CMK (cell line): ENCODE measurements around the gene SLC13A4.
"Not testable (repeated sequence)": the region's sequence is repeated elsewhere in the genome, so short reads cannot be mapped to it uniquely, and the experiment has no call there.

Source experiments
- DNase-seq: peaks from one replicate; pipeline ENCODE4 v3.0.0-alpha.2; 2010; ENCODE audit warnings: low read depth

Gene SLC13A4

DNA sequence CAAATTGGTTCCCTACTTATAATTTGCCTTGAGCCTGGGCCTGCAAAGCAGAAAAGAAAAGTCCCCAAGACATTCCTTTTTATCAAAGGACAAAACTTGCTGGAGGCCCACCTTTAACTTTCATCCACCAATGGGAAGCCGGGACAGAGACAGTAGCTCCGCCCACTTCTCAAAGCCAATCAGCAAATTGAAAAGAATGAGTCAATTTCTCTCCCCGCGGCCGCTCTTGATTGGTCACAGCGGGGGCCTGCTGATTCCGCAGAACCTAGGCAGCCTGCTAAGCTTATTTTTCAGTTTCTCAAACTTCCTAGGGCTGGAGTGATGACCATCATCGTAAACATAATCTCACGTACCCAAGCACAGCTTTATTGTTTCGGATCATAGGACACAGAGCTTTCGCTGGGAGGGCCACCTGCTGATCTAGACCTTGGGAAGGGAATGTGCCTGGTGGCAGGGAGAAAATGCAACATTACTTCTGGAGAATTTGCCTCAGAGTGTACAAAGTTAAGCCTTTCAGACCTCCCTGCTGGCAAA is at the start of gene SLC13A4:
SLC13A4 (minus strand) TSS at position 51 of the 534 bp plus-strand sequence. CDS start 690 bp downstream, outside the sequence.
- DNase-seq: no peak

GRCh38 chr7:135775915-135776314 is 47.9 kb upstream of the SLC13A4 start:
- DNase-seq: not testable (repeated sequence)

DNA sequence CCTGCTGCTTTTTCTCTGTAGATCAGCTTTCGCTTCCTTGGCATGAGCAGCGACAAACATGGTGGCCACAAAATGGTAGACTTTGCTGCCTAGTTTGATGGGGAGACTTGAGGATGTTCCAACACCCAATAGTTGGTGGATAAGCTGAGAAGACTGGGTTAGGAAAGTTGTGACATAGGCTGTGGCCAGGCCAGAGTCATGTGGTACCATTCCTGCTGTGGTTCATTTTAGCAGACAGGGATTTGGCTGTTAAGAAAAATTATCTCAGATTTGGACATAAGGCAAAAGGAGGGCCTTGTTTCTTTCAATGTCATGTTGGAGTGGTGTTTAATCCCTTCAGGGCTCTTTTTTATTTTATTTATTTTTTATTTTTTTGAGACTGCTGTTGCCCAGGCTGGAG is 47.2 kb upstream of the SLC13A4 start:
- no peak for DNase-seq

GRCh38 chr7:135774284-135774683 is 46.3 kb upstream of the SLC13A4 start:
- no peak for DNase-seq

DNA sequence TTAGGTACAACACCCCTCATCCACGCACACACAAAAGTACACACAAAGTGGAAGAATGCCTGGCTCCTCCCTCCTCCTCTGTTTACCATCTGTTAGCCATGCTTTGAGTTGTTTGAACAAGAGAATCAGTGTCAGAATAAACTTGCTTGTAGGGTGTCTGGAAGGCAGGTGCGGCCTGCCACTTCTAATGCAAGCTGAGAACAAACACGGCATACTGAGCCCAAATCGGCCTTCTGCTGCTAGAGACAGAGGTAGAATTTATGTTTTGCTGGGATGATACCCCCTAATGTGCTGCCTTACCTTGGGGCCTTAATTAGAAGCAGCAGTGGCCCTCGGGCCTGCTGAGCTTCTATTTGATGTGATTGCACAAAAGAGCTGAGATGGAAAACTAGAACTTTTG is 45.5 kb upstream of the SLC13A4 start:
- DNase-seq: no peak

GRCh38 chr7:135772639-135773222 is 44.7 kb upstream of the SLC13A4 start:
- no peak for DNase-seq

- no peak for DNase-seq
Measured at GRCh38 chr7:135771961-135772638, 44.1 kb upstream of the SLC13A4 start.

- no peak for DNase-seq
Measured at GRCh38 chr7:135771051-135771450, 43.1 kb upstream of the SLC13A4 start.

DNA sequence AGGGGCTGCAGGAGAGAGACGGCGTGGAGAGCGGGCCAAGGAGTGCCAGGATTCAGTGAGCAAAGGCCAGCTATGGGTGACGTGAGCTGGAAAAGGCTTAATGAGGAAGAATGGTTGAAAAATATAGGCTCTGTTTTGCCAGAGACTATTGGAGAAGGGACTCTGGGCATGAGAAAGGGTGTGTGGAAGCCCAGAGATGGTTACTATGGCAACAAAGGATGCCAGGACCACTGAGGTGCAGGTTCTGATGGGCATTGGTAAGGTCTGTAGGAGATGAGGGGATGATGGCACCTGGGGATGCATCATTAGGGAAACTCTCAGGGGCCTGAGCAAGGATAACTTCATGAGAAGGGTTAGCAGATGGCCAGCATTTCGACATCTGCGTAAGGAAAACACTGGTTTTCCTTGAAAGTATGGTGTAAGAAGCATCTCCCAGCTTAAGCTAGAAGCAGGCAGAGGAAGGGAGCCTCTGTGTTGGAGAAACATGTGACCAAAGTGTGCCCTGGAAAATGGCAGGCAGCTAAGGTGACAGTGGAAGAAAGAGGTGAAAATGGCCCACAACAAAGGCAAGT is 42.2 kb upstream of the SLC13A4 start:
- no peak for DNase-seq

DNA sequence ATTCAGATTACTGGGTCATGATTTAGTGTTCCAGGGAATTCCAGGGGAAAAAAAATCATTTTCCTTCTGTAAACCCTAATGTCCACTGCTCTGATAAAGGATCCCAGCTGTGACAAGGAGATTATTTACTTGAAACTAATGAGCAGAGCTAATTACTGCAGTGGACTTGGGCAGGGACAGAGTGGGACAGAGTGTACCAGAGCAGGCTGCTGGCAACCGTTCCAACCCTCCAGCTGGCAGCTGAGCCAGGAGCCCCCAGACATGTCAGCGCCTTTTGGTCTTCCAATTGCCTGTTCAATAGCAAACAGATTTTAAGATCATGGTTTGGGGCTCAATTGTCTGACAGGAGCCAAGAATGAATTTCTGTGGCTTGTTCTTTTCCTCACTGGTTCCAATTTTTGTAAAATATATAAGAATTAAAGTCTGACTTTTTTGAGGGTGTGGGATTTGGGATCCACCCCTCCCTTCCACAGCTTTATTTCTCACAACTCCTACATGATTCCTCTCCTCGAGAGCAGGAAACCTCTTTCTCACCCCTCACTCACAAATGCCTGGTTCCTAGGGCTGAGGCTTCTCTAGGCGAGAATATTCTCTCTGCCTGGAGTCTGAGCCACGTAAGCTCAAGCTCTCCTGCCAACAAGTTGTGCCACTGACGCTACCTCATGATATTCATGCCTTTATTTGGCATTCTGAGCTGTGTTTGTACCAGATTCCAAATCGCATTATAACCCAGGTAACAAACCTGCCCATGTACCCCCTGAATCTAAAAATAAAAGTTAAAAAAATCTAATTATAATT is 41.2 kb upstream of the SLC13A4 start:
- DNase-seq: no peak

DNA sequence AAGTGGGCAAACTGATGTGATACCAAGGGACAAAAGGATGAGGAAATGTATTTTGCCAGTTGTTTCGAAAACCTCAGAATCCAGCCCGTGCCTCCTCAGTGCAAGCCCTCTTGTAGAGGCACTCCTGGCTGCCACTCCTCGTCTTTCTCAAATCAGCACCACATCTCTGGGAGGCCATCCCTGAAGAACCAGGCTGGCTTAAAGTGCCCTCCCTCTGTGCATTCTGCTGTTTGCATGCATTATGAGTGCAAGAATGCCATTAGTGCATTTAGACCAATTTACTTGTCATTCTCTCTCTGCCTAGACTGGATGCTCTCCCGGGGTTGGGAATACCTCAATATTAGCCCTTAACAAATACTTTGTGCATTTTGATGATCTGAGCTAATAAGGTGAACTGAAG is 40.5 kb upstream of the SLC13A4 start:
- DNase-seq: no peak

GRCh38 chr7:135768064-135768463 is 40.1 kb upstream of the SLC13A4 start:
- no peak for DNase-seq

GRCh38 chr7:135763261-135763660 is 35.3 kb upstream of the SLC13A4 start:
- DNase-seq: no peak

- peak; percentile 20 for DNase-seq
Measured at GRCh38 chr7:135761751-135762488, 33.9 kb upstream of the SLC13A4 start.

DNA sequence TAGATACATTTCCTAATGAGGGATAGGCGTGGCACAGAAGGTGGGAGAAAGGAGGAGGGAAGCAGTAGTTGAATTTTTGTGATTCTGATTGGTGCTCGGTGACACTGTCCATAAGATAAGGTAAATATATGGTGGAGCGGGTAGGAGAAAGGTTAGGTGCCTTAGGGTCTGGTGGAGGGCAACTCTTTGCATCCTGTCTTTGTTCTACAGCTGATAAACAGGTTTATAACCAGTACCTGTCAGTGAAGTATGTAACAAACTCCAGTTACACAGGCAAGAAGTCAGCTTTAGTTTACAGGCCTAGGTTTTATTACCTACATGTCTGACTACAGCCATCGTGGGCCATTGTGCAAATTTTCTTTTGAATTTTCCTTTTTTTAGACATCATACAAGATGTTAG is 31.5 kb upstream of the SLC13A4 start:
- no peak for DNase-seq

- no peak for DNase-seq
Measured at GRCh38 chr7:135758531-135758932, 30.5 kb upstream of the SLC13A4 start.

GRCh38 chr7:135757719-135758411 is 29.9 kb upstream of the SLC13A4 start:
- DNase-seq: no peak

DNA sequence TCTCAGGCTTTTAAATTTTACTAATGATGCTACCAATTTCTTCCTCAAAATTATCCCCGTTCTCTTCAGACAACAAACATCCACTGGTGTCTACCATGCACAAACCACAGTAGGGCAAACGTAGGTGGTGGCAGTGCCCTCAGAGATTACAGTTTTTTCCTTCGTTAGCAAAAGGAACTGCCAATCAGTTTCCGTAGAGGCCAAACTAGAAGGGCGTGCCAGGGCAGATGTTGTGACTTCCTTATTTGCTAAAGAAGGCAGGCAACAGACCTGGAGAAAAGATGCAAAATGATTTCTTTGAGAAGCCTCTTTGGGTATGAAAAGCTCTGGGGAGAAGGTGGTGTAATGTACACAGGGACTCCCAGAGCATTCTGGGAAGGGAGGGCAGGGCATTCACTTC is 28.2 kb upstream of the SLC13A4 start:
- DNase-seq: no peak

DNA sequence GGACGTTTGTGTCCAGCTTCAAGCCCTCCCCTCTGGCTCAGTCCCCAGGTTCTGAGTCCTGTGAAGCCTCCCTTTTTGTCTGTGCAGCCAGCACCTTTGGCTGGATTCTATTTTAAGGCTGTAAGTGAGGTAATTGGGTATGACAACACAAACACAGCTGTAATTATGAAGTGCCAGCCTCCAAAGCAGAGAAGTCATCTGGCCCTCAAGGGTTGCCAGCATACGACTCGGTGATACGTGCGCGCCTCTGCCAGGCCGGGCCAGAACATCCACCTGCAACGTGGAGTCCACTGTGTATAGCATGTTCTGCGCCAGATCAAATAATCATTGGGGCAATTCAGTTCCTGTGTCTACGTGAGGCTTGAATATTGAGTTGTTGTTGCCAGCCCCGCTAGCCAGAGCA is 27.4 kb upstream of the SLC13A4 start:
- no peak for DNase-seq

DNA sequence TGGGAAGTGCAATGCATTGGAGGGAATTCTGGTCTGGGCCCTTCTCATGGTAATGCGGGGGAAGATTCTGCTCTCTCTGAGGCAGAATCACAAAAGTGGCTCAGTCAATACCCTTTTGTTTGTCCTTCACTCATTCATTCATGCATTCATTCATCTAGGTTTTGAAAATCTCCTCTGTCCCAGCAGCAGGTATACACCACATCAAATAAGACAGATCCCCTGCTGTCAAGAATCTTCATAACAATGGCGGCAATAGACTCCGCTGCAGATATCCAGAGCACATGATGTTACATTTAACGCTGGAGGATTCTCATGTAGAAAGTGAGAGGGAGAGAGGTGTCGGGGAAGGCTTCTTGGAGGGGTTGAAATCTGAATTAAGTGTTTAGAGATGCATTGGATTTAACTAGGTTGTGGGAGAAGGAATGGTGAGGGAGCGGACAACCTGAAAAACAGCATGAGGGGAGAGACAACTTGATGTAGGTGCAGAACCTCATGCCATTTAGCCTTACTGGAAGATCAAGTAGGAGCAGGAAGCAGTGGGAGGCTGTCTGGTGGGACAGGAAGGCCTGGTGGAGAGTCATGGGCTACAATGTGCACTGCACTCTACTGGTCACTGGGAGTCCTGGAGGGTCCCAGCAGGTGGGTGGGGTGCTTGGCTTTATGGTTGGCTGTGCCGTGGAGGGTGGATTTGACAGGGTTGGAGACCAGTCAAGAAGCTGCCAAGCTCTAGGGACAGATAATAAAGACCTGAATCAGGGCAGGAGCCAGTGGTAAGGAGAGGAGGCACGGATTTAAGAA is 25.8 kb upstream of the SLC13A4 start:
- no peak for DNase-seq
